ENCODE data around the gene STK39.

The STK39 gene

DNA sequence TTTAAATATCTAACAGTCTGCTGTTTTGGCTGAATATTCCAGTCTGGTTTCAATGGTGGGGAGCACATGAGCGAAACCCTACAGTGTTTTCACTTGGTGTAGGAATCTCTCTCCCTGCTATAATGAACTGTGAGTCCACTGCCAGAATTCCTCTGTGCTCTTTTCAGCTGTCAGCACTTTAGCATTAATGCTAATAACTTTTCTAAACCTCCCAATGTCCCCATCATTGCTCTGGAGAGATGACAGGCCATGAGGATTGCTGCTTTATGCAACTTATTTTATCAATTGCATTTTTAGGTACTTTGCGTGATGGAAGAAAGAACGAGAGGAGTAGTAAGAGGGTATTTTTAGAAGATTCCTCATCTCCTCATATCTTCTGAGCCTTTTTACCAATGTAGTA is 25.3 kb downstream of the STK39 start:
- no peak overlapping the region for H3K14ac ChIP-seq (ENCODE audit: low read length in 2 of 2)
- no peak overlapping the region for H3K18ac ChIP-seq (ENCODE audit: low read depth in 1 of 2, low read length in 2 of 2)
- H3K4me1 ChIP-seq (ENCODE audit: control insufficient read depth, insufficient read depth, low read depth, low read length): peaks cover 2% of the 10 kb centered on the region
- no peak overlapping the region for H2BK120ac ChIP-seq (ENCODE audit: low read depth, low read length)
- peak overlapping the region; percentile 79 for H3K27ac ChIP-seq (ENCODE audit: low read length, poor library complexity, severe bottlenecking)
- WGBS: 100% methylated on average over 1 of the region's 3 CpGs
- no peak overlapping the region for H3K4me2 ChIP-seq (ENCODE audit: low read length, poor library complexity, severe bottlenecking)
- no peak overlapping the region for H3K9ac ChIP-seq (ENCODE audit: low read length)
- no peak for DNase-seq
- H3K23ac ChIP-seq (ENCODE audit: low read length in 2 of 2): no peak overlapping the region
- H3K79me1 ChIP-seq (replicated peaks; ENCODE audit: low read length, poor library complexity, severe bottlenecking): peaks cover 24% of the 10 kb centered on the region
- no peak overlapping the region for H2AFZ ChIP-seq (ENCODE audit: low read depth, low read length)
- H2AK5ac ChIP-seq (ENCODE audit: low read length, severe bottlenecking): peak overlapping the region; percentile 87
- no peaks in the 10 kb centered on the region for H3K9me3 ChIP-seq (ENCODE audit: control insufficient read depth, low read length)
- no peak overlapping the region for H3K4ac ChIP-seq (ENCODE audit: low read depth in 1 of 2, low read length in 2 of 2)
- H3K4me3 ChIP-seq (ENCODE audit: insufficient read depth in 1 of 2, low read depth in 1 of 2, low read length in 2 of 2): no peak overlapping the region
- no peak overlapping the region for H4K91ac ChIP-seq (ENCODE audit: low read length)
- H2BK15ac ChIP-seq (ENCODE audit: low read depth, poor library complexity, severe bottlenecking): no peak overlapping the region
- no peaks in the 10 kb centered on the region for H3K36me3 ChIP-seq (ENCODE audit: control insufficient read depth in 1 of 2, insufficient read depth in 2 of 2, low read depth in 1 of 2, low read length in 2 of 2)
- no peak overlapping the region for H2BK12ac ChIP-seq (ENCODE audit: low read length in 2 of 2)
- H3K27me3 ChIP-seq (ENCODE audit: control insufficient read depth in 1 of 2, insufficient read depth in 1 of 2, low read length in 2 of 2): no peaks in the 10 kb centered on the region
- no peak overlapping the region for H4K8ac ChIP-seq (ENCODE audit: low read length)
- H2BK5ac ChIP-seq (ENCODE audit: low read depth, low read length, poor library complexity, severe bottlenecking): no peak overlapping the region

DNA sequence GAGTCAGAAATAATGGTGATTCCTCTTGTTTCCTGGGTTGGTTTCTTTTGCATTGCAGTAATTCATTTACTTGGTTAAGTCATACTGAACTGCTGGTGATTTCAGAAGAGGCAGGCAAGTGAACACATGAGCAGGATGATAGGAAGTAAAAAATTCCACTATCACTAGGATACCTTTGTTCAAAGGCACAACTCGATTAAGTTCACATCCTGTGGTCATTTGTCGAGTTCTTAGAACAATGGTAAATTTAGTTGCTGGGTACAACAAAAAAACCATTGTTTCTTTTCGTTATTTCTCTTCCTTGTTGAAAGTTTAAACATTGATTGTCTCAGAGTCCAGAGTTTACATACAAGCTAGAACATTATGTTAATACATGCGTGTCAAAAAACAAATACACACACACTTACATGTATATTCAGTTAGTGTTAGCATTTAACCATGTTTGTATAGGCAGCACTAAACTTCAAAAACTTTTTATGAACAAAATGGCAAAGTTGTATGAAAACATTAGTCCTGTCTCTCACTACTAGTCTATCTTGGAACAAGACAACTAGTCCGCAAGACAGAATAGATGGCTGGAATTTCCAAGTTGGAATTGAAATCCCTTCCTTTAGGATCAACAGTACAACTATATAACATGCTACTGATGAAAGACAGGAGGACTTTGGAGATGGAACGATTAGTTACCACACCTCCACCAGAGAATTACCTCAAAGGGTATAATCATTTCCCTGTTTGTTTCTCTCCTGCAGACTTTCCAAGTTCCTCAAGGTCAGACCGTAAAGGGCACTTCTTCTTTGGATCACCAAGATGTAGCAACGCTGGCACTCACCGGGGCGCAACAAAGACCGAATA is 26.2 kb downstream of the STK39 start:
- no peak overlapping the region for H3K23ac ChIP-seq (ENCODE audit: low read length in 2 of 2)
- no peak overlapping the region for H4K8ac ChIP-seq (ENCODE audit: low read length)
- WGBS: 96% methylated on average over 9 of the region's 11 CpGs
- no peak overlapping the region for H2BK15ac ChIP-seq (ENCODE audit: low read depth, poor library complexity, severe bottlenecking)
- H3K4ac ChIP-seq (ENCODE audit: low read depth in 1 of 2, low read length in 2 of 2): no peak overlapping the region
- H3K9me3 ChIP-seq (ENCODE audit: control insufficient read depth, low read length): no peaks in the 10 kb centered on the region
- H4K91ac ChIP-seq (ENCODE audit: low read length): no peak overlapping the region
- H2BK5ac ChIP-seq (ENCODE audit: low read depth, low read length, poor library complexity, severe bottlenecking): no peak overlapping the region
- H3K4me2 ChIP-seq (ENCODE audit: low read length, poor library complexity, severe bottlenecking): no peak overlapping the region
- H3K9ac ChIP-seq (ENCODE audit: low read length): no peak overlapping the region
- H3K14ac ChIP-seq (ENCODE audit: low read length in 2 of 2): no peak overlapping the region
- peaks cover 29% of the 10 kb centered on the region for H3K79me1 ChIP-seq (replicated peaks; ENCODE audit: low read length, poor library complexity, severe bottlenecking)
- H3K27ac ChIP-seq (ENCODE audit: low read length, poor library complexity, severe bottlenecking): peak overlapping the region; percentile 79
- H2AK5ac ChIP-seq (ENCODE audit: low read length, severe bottlenecking): peak overlapping the region; percentile 87
- H3K18ac ChIP-seq (ENCODE audit: low read depth in 1 of 2, low read length in 2 of 2): no peak overlapping the region
- no peak for DNase-seq
- no peaks in the 10 kb centered on the region for H3K36me3 ChIP-seq (ENCODE audit: control insufficient read depth in 1 of 2, insufficient read depth in 2 of 2, low read depth in 1 of 2, low read length in 2 of 2)
- no peak overlapping the region for H2BK12ac ChIP-seq (ENCODE audit: low read length in 2 of 2)
- H3K27me3 ChIP-seq (ENCODE audit: control insufficient read depth in 1 of 2, insufficient read depth in 1 of 2, low read length in 2 of 2): no peaks in the 10 kb centered on the region
- no peak overlapping the region for H2BK120ac ChIP-seq (ENCODE audit: low read depth, low read length)
- peaks cover 2% of the 10 kb centered on the region for H3K4me1 ChIP-seq (ENCODE audit: control insufficient read depth, insufficient read depth, low read depth, low read length)
- no peak overlapping the region for H2AFZ ChIP-seq (ENCODE audit: low read depth, low read length)
- no peak overlapping the region for H3K4me3 ChIP-seq (ENCODE audit: insufficient read depth in 1 of 2, low read depth in 1 of 2, low read length in 2 of 2)

DNA sequence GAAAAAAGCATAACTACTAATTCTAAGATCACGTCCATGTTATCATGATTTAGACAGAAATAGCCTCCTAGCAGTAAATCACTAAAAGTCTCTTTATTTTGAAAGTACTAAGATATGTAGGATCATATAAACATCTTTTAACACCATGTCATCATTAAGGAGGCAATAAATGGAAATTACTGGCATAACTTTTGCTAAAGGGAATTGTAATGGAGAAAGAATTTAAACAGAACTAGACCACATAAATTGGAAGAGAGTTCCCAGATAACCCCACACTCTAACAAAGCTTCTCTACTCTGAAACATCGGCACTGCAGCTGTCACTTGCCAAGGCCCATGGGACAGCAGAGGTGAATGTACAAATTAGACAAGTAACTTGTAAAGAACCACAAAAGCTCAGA is 29.5 kb downstream of the STK39 start:
- Histone ChIP-seq H3K36me3 (ENCODE audit: control insufficient read depth in 1 of 2, insufficient read depth in 2 of 2, low read depth in 1 of 2, low read length in 2 of 2) (peaks cover 0 to 2% of the 10 kb centered on the region in 2 experiments), H3K4me3 (ENCODE audit: insufficient read depth in 1 of 2, low read depth in 1 of 2, low read length in 2 of 2) (no peak overlapping the region)
- WGBS: 11% methylated on average over 1 of the region's 2 CpGs

DNA sequence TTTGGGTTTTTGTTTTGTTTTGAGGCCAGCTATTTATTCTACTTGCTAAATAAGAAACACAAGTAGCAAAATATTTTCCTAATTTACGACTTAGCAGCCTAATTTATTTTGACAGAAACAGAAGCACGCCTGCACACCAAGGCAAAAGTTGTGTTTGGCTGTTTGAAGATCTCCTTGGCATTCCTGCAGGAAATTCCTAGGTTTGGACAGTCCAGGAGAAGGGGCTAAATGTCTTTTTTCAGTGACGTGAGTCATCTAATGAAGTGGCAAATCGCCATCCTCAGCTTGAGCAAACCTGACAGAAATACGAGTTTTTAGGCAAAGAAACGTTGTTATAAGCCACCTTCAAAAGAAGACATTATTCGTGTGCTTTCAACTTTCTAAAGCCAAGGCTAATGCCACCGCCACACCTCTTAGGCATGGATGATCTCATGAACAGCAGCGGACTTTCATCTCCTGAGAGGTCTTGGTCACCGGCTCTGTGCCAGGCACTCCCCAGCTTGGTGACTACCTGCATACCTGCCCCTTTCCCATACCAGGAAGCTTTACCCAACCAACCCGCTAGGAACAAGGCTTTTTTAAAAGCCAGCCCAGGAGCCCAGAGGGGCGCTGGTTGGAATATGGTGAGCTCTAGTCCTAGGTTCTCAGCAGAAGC is 30.9 kb downstream of the STK39 start:
- H3K27me3 ChIP-seq (ENCODE audit: control insufficient read depth in 1 of 2, insufficient read depth in 1 of 2, low read length in 2 of 2): no peaks in the 10 kb centered on the region
- no peak overlapping the region for H3K4me2 ChIP-seq (ENCODE audit: low read length, poor library complexity, severe bottlenecking)
- peaks cover 0 to 2% of the 10 kb centered on the region in 2 experiments for H3K36me3 ChIP-seq (ENCODE audit: control insufficient read depth in 1 of 2, insufficient read depth in 2 of 2, low read depth in 1 of 2, low read length in 2 of 2)
- H2BK5ac ChIP-seq (ENCODE audit: low read depth, low read length, poor library complexity, severe bottlenecking): no peak overlapping the region
- H2BK15ac ChIP-seq (ENCODE audit: low read depth, poor library complexity, severe bottlenecking): no peak overlapping the region
- H4K8ac ChIP-seq (ENCODE audit: low read length): no peak overlapping the region
- peaks cover 34% of the 10 kb centered on the region for H3K79me1 ChIP-seq (replicated peaks; ENCODE audit: low read length, poor library complexity, severe bottlenecking)
- peak overlapping the region; percentile 63 for H2AK5ac ChIP-seq (ENCODE audit: low read length, severe bottlenecking)
- H2AFZ ChIP-seq (ENCODE audit: low read depth, low read length): no peak overlapping the region
- 70% methylated on average over 11 of the region's 12 CpGs for WGBS
- H2BK120ac ChIP-seq (ENCODE audit: low read depth, low read length): no peak overlapping the region
- peak overlapping the region in 1 of 2 experiments; percentile 56 for H2BK12ac ChIP-seq (ENCODE audit: low read length in 2 of 2)
- H3K14ac ChIP-seq (ENCODE audit: low read length in 2 of 2): no peak overlapping the region
- H3K9ac ChIP-seq (ENCODE audit: low read length): no peak overlapping the region
- no peak overlapping the region for H3K18ac ChIP-seq (ENCODE audit: low read depth in 1 of 2, low read length in 2 of 2)
- H3K9me3 ChIP-seq (ENCODE audit: control insufficient read depth, low read length): no peaks in the 10 kb centered on the region
- H3K27ac ChIP-seq (ENCODE audit: low read length, poor library complexity, severe bottlenecking): no peak overlapping the region
- H3K4me1 ChIP-seq (ENCODE audit: control insufficient read depth, insufficient read depth, low read depth, low read length): peaks cover 3% of the 10 kb centered on the region
- no peak overlapping the region for H3K23ac ChIP-seq (ENCODE audit: low read length in 2 of 2)
- DNase-seq: no peak
- H3K4ac ChIP-seq (ENCODE audit: low read depth in 1 of 2, low read length in 2 of 2): no peak overlapping the region
- no peak overlapping the region for H3K4me3 ChIP-seq (ENCODE audit: insufficient read depth in 1 of 2, low read depth in 1 of 2, low read length in 2 of 2)
- H4K91ac ChIP-seq (ENCODE audit: low read length): no peak overlapping the region

More for the DNA sequence above, 29.5 kb downstream of the STK39 start:
- H2BK5ac ChIP-seq (ENCODE audit: low read depth, low read length, poor library complexity, severe bottlenecking): no peak overlapping the region
- no peak overlapping the region for H2BK15ac ChIP-seq (ENCODE audit: low read depth, poor library complexity, severe bottlenecking)
- no peak overlapping the region for H4K8ac ChIP-seq (ENCODE audit: low read length)
- H3K4me2 ChIP-seq (ENCODE audit: low read length, poor library complexity, severe bottlenecking): no peak overlapping the region
- H3K79me1 ChIP-seq (replicated peaks; ENCODE audit: low read length, poor library complexity, severe bottlenecking): peaks cover 34% of the 10 kb centered on the region
- no peak overlapping the region for H2BK120ac ChIP-seq (ENCODE audit: low read depth, low read length)
- no peak overlapping the region for H2AK5ac ChIP-seq (ENCODE audit: low read length, severe bottlenecking)
- peak; percentile 28 for DNase-seq
- H3K4me1 ChIP-seq (ENCODE audit: control insufficient read depth, insufficient read depth, low read depth, low read length): peaks cover 4% of the 10 kb centered on the region
- H3K14ac ChIP-seq (ENCODE audit: low read length in 2 of 2): no peak overlapping the region
- no peak overlapping the region for H3K23ac ChIP-seq (ENCODE audit: low read length in 2 of 2)
- H3K27me3 ChIP-seq (ENCODE audit: control insufficient read depth in 1 of 2, insufficient read depth in 1 of 2, low read length in 2 of 2): no peaks in the 10 kb centered on the region
- H3K18ac ChIP-seq (ENCODE audit: low read depth in 1 of 2, low read length in 2 of 2): no peak overlapping the region
- H3K4ac ChIP-seq (ENCODE audit: low read depth in 1 of 2, low read length in 2 of 2): no peak overlapping the region
- no peak overlapping the region for H2AFZ ChIP-seq (ENCODE audit: low read depth, low read length)
- H3K9me3 ChIP-seq (ENCODE audit: control insufficient read depth, low read length): no peaks in the 10 kb centered on the region
- no peak overlapping the region for H4K91ac ChIP-seq (ENCODE audit: low read length)
- no peak overlapping the region for H3K27ac ChIP-seq (ENCODE audit: low read length, poor library complexity, severe bottlenecking)
- H3K9ac ChIP-seq (ENCODE audit: low read length): no peak overlapping the region
- H2BK12ac ChIP-seq (ENCODE audit: low read length in 2 of 2): no peak overlapping the region

All from mesenchymal stem cell (in vitro differentiated cells and primary cell).